GM18868 (cell line): Measurements from ENCODE around the gene SYT6.
"Not testable (repeated sequence)": the region's sequence is repeated elsewhere in the genome, so short reads cannot be mapped to it uniquely, and the experiment has no call there.

Experiments used
- ATAC-seq: cut with Tn5 transposase; IDR thresholded peaks from one replicate; pipeline ENCODE4 v1.9.1; 2021; ENCODE audit warnings: mild to moderate bottlenecking, moderate library complexity; ENCODE audit not compliant: unreplicated experiment

Gene SYT6

GRCh38 chr1:114076308-114076707 lies 77.4 kb downstream of the SYT6 start:
- ATAC-seq: no peak

GRCh38 chr1:114075546-114076242 lies 78.0 kb downstream of the SYT6 start:
- peak; percentile 48 for ATAC-seq

GRCh38 chr1:114075105-114075504 lies 78.6 kb downstream of the SYT6 start:
- no peak for ATAC-seq

DNA sequence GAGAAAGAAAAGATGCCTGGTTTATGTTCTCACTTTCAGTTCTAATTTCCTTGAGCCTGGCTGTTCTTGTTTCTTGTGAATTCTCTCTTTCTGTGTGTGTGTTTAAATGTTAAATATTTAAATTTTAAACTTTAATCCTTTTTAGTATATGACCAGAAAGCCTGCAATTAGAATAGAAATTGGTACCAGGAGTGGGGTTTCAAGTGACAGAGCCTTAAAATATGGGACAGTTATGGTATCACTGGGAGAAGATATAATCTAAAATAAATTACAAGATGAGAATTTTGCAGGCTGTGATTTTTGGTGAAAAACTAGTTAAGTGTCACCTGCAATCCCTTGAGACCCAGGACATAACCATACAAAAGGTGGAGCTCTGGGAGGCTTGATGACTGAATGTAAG lies 81.4 kb downstream of the SYT6 start:
- ATAC-seq: no peak

DNA sequence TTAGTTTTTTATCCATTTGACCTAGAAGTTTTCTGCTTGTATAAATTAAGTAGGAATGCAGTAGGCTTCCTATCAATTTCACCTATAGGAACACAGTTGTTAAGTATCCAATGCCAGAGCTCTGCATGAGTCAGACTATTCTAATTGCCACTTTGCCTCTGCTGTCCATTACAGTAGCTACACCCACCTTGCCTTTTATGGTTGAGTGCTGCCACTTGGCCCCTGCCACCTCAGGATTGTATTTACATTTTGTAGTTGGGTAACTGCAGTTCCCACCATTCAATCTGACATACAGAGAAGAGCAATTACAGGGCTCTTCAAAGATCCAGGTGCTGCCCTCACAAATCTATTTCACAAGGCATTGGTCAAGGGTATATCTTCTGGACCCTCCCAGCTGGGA lies 83.9 kb downstream of the SYT6 start:
- not testable (repeated sequence) for ATAC-seq

- ATAC-seq: not testable (repeated sequence)
Observed at GRCh38 chr1:114068684-114069083, 85.0 kb downstream of the SYT6 start.

- not testable (repeated sequence) for ATAC-seq
Observed at GRCh38 chr1:114065671-114066070, 88.0 kb downstream of the SYT6 start.

DNA sequence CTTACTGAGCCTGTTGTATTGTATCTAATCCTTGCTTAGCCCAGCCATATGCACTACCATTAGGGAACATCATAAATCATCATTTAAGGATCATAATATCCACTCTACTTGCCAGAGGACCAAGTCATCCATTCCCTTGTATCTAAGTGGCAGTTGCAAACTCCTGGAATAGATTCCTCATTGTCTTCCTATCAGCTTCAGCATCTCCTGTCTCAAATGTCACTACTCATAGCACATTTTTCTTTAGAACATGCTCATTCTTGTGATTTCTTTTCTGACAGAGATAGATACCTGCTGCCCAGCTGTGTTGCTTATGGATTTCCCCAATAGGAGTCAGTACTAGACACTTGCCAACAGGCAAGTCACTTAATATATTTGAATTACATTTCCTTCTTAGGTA lies 90.1 kb downstream of the SYT6 start:
- no peak for ATAC-seq

GRCh38 chr1:114062477-114063099 lies 91.1 kb downstream of the SYT6 start:
- ATAC-seq: no peak

GRCh38 chr1:114061121-114061830 lies 92.4 kb downstream of the SYT6 start:
- ATAC-seq: no peak

DNA sequence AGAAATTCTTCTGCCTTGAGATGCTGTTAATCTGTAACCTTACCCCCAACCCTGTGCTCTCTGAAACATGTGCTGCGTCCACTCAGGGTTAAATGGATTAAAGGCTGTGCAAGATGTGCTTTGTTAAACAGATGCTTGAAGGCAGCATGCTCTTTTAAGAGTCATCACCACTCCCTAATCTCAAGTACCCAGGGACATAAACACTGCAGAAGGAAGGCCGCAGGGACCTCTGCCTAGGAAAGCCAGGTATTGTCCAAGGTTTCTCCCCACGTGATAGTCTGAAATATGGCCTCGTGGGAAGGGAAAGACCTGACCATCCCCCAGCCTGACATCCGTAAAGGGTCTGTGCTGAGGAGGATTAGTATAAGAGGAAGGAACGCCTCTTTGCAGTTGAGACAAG lies 95.4 kb downstream of the SYT6 start:
- not testable (repeated sequence) for ATAC-seq

GRCh38 chr1:114054148-114054547 lies 99.5 kb downstream of the SYT6 start:
- no peak for ATAC-seq

DNA sequence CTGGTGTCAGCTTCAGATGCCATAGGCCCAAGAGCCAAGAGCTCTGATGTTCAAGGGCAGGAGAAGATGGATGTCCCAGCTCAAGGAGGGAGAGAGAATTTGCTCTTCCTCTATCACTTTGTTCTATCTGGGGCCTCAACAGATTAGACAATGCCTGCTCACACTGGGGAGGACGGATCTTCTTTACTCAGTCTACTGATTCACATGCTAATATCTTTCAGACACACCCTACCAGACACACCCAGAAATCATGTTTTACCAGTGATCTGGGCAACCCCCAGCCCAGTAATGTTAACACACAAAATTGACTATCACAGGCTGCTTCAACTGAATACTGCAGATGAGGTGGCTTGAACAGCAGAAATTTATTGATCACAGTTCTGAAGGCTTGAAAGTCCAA lies 105.4 kb downstream of the SYT6 start:
- ATAC-seq: no peak

- no peak for ATAC-seq
Observed at GRCh38 chr1:114043548-114043947, 110.1 kb downstream of the SYT6 start.

- ATAC-seq: no peak
Observed at GRCh38 chr1:114043054-114043453, 110.6 kb downstream of the SYT6 start.

- no peak for ATAC-seq
Observed at GRCh38 chr1:114040273-114041015, 113.2 kb downstream of the SYT6 start.
